ENCODE results near the gene SNAPIN.

SNAPIN gene

GRCh38 chr1:153679337-153680119, 21.0 kb downstream of the SNAPIN start:
- peak in 2 of 3 experiments; percentile 65 to 67 for DNase-seq

- no peak for DNase-seq
Observed at GRCh38 chr1:153680120-153680403, 21.6 kb downstream of the SNAPIN start.

- no peak for DNase-seq
Observed at GRCh38 chr1:153682730-153683129, 24.2 kb downstream of the SNAPIN start.

- no peak for DNase-seq
Observed at GRCh38 chr1:153683854-153684253, 25.4 kb downstream of the SNAPIN start.

- no peak for DNase-seq
Observed at GRCh38 chr1:153684892-153685291, 26.4 kb downstream of the SNAPIN start.

- no peak for DNase-seq
Observed at GRCh38 chr1:153685544-153686340, 27.2 kb downstream of the SNAPIN start.

GRCh38 chr1:153687346-153688125, 29.0 kb downstream of the SNAPIN start:
- no peak for DNase-seq

GRCh38 chr1:153688276-153688675, 29.8 kb downstream of the SNAPIN start:
- DNase-seq, result no peak

GRCh38 chr1:153688736-153689328, 30.3 kb downstream of the SNAPIN start:
- no peak for DNase-seq

GRCh38 chr1:153693466-153693865, 35.0 kb downstream of the SNAPIN start:
- no peak for DNase-seq

- DNase-seq, result no peak
Observed at GRCh38 chr1:153696741-153697140, 38.2 kb downstream of the SNAPIN start.

GRCh38 chr1:153697191-153698019, 38.9 kb downstream of the SNAPIN start:
- DNase-seq, result no peak

- peak in 1 of 3 experiments; percentile 45 for DNase-seq
Observed at GRCh38 chr1:153698020-153698922, 39.8 kb downstream of the SNAPIN start.

- DNase-seq, result no peak
Observed at GRCh38 chr1:153698923-153699714, 40.6 kb downstream of the SNAPIN start.

- DNase-seq, result peak in 1 of 3 experiments; percentile 18
Observed at GRCh38 chr1:153699768-153700167, 41.3 kb downstream of the SNAPIN start.

- DNase-seq, result no peak
Observed at GRCh38 chr1:153705484-153705883, 47.0 kb downstream of the SNAPIN start.

GRCh38 chr1:153711026-153711425, 52.5 kb downstream of the SNAPIN start:
- no peak for DNase-seq
